Prostate gland (tissue), 2 donors: ENCODE measurements around the gene USP37.
"Not testable (repeated sequence)": the region's sequence is repeated elsewhere in the genome, so short reads cannot be mapped to it uniquely, and the experiment has no call there.

Experiments used
- POLR2A ChIP-seq: fragments of 450-650 bp; IDR thresholded peaks from one replicate; pipeline ENCODE4 v1.6.1; 2016; ENCODE audit warnings: antibody characterized with exemption, mild to moderate bottlenecking
- POLR2AphosphoS5 ChIP-seq: sonication (generic); formaldehyde crosslinking; IDR thresholded peaks from one replicate; pipeline ENCODE4 v1.6.1; 2017; ENCODE audit warnings: antibody characterized with exemption
- TF ChIP-seq, protein P1 (sequence below), 4 experiments: fragments of 200-600 bp in 2 of 4; fragments of 450-650 bp in 2 of 4; sonication (generic) in 2 of 4; IDR thresholded peaks; 1 replicate in 3 of 4; 2 replicates in 1 of 4; pipeline ENCODE4 v1.5.1; 2016 to 2019; ENCODE audit warnings: antibody characterized with exemption in 4 of 4, mild to moderate bottlenecking in 2 of 4, moderate library complexity in 2 of 4

DNA sequence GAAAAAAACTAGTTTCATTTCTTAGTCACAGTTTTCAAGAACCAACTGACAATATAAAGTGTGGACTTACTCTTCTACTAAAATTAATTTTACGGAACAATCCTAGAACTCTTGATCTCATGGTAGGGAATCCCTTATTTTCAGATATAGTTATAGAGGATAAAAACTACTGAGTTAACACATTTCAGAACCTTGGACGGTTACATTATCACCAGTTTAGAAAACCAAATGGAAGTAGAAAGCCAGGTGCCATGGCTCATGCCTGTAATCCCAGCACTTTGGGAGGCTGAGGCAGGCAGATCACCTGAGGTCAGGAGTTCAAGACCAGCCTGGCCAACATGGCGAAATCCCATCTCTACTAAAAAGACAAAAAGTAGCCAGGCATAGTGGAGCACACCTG lies 13.9 kb downstream of the USP37 start:
- TF ChIP-seq, protein P1, sequence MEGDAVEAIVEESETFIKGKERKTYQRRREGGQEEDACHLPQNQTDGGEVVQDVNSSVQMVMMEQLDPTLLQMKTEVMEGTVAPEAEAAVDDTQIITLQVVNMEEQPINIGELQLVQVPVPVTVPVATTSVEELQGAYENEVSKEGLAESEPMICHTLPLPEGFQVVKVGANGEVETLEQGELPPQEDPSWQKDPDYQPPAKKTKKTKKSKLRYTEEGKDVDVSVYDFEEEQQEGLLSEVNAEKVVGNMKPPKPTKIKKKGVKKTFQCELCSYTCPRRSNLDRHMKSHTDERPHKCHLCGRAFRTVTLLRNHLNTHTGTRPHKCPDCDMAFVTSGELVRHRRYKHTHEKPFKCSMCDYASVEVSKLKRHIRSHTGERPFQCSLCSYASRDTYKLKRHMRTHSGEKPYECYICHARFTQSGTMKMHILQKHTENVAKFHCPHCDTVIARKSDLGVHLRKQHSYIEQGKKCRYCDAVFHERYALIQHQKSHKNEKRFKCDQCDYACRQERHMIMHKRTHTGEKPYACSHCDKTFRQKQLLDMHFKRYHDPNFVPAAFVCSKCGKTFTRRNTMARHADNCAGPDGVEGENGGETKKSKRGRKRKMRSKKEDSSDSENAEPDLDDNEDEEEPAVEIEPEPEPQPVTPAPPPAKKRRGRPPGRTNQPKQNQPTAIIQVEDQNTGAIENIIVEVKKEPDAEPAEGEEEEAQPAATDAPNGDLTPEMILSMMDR (IDR thresholded peaks at IDR 0.05): not testable (repeated sequence)
- TF ChIP-seq POLR2A, POLR2AphosphoS5: not testable (repeated sequence)
